ENCODE measurements around the gene COG2.

DNA sequence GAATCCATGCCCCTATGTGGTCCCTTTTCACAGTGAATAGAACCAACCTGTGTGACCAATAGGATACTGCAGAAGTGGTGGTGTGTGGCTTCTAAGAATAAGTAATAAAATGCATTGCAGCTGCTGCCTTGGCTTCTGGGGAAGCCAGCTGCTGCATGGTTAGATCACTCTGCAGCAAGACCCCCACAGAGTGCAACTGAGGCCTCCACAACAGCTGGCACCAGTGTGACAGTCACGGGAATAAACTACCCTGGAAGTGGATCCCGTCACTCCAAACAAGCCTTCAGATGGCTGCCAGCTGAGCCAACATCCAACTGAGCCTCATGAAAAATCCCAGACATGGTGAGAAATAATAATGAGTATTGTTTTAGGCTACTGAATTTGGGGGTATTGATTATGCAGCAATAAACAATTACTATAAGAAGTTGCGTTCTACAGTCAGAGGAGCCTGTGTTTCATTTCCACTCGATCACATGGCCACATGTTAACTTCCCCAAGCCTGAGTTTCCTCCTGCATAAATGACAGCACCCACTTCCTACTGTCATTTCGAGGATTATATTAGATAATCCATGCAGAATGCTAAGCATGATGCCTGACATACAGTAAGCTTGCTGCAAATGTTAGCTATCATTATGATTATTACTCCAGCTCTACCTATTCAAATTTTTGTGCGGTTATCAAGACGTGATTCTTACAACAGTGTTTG, 20.8 kb upstream of the COG2 start:
- TF ChIP-seq, protein P1, sequence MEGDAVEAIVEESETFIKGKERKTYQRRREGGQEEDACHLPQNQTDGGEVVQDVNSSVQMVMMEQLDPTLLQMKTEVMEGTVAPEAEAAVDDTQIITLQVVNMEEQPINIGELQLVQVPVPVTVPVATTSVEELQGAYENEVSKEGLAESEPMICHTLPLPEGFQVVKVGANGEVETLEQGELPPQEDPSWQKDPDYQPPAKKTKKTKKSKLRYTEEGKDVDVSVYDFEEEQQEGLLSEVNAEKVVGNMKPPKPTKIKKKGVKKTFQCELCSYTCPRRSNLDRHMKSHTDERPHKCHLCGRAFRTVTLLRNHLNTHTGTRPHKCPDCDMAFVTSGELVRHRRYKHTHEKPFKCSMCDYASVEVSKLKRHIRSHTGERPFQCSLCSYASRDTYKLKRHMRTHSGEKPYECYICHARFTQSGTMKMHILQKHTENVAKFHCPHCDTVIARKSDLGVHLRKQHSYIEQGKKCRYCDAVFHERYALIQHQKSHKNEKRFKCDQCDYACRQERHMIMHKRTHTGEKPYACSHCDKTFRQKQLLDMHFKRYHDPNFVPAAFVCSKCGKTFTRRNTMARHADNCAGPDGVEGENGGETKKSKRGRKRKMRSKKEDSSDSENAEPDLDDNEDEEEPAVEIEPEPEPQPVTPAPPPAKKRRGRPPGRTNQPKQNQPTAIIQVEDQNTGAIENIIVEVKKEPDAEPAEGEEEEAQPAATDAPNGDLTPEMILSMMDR (IDR thresholded peaks at IDR 0.05) = no peak
- TF ChIP-seq POLR2AphosphoS5 (IDR thresholded peaks at IDR 0.05) = no peak
